Esophagus squamous epithelium (tissue), 4 donors: Measurements from ENCODE around the gene PINLYP. TPM values are rescaled to one million over a fixed set of nuclear protein-coding genes. Genes with fewer than 3 reads are reported as not detected.

ENCODE experiments used
- total RNA-seq, 4 donors: library from RNA; depleted of rRNA; stranded (reverse); fragments of >200 nt; gene quantifications; one replicate each; pipeline ENCODE4 v1.1.0, GENCODE V29; 2016

The PINLYP gene
- total RNA-seq, 4 donors from 2014 or later: 1.9 to 23.3 (median 9.3) TPM

Other genes with a start within 250 kb of the PINLYP start
- 10 to 100 TPM in 1 of 4 donors, 1 to 10 TPM in 2, under 1 TPM in 1; 0.19 to 13.2 (median 5.1) TPM for gene CD177, start 222.1 kb upstream of the PINLYP start, total RNA-seq
- gene TEX101, start 160.9 kb upstream of the PINLYP start, total RNA-seq: 1 to 10 TPM in 1 of 4 donors, under 1 TPM in 1, not detected in 2; 0.53 to 3.4 TPM
- 100 to 1,000 TPM; 312 to 823 (median 569) TPM for gene LYPD3, start 110.2 kb upstream of the PINLYP start, total RNA-seq
- 10 to 100 TPM; 45.3 to 92.8 (median 61.9) TPM for gene PHLDB3, start 71.1 kb upstream of the PINLYP start, total RNA-seq
- 100 to 1,000 TPM in 2 of 4 donors, 10 to 100 TPM in 2; 66.6 to 126 (median 98.5) TPM for gene ETHE1, start 48.6 kb upstream of the PINLYP start, total RNA-seq
- gene ZNF575, start 42.6 kb upstream of the PINLYP start, total RNA-seq: not detected
- 10 to 100 TPM; 12.3 to 23.8 (median 18.6) TPM for gene XRCC1, start 274 bp upstream of the PINLYP start, total RNA-seq
- gene IRGQ, start 20.3 kb downstream of the PINLYP start, total RNA-seq: 10 to 100 TPM in 3 of 4 donors, 1 to 10 TPM in 1; 9.6 to 18.4 (median 15.1) TPM
- gene ZNF576, start 20.8 kb downstream of the PINLYP start, total RNA-seq: 10 to 100 TPM in 2 of 4 donors, 1 to 10 TPM in 2; 4.2 to 16.8 (median 10.0) TPM
- under 1 TPM in 1 of 4 donors, not detected in 3; 0.38 TPM for gene SRRM5, start 36.3 kb downstream of the PINLYP start, total RNA-seq
- 10 to 100 TPM in 2 of 4 donors, 1 to 10 TPM in 2; 7.9 to 19.3 (median 11.8) TPM for gene ZNF428, start 43.8 kb downstream of the PINLYP start, total RNA-seq
- gene CADM4, start 64.0 kb downstream of the PINLYP start, total RNA-seq: 10 to 100 TPM in 3 of 4 donors, 1 to 10 TPM in 1; 8.8 to 22.8 (median 10.5) TPM
- 10 to 100 TPM in 1 of 4 donors, 1 to 10 TPM in 3; 6.7 to 31.9 (median 8.0) TPM for gene PLAUR, start 94.4 kb downstream of the PINLYP start, total RNA-seq
- gene IRGC, start 140.3 kb downstream of the PINLYP start, total RNA-seq: not detected
- 10 to 100 TPM; 16.0 to 22.7 (median 21.1) TPM for gene SMG9, start 179.2 kb downstream of the PINLYP start, total RNA-seq
- gene KCNN4, start 205.2 kb downstream of the PINLYP start, total RNA-seq: 10 to 100 TPM in 1 of 4 donors, 1 to 10 TPM in 3; 3.2 to 16.9 (median 5.3) TPM
- 10 to 100 TPM in 3 of 4 donors, 1 to 10 TPM in 1; 9.9 to 32.0 (median 22.4) TPM for gene LYPD5, start 226.6 kb downstream of the PINLYP start, total RNA-seq